Suprapubic skin (tissue), 4 donors: ENCODE data around the gene KRT76. TPM values are rescaled to one million over a fixed set of nuclear protein-coding genes. Genes with fewer than 3 reads are reported as not detected.

Experiments
- DNase-seq, 2 donors: peaks; one replicate each; pipeline ENCODE4 v3.0.0-alpha.2; 2019; ENCODE audit warnings: low spot score in 2 of 2
- H3K27ac ChIP-seq: fragments of 200-600 bp; sonication (generic); one replicate; pipeline ENCODE4 v1.5.1; 2019
- H3K27me3 ChIP-seq: fragments of 200-600 bp; sonication (generic); one replicate; pipeline ENCODE4 v1.5.1; 2019
- H3K36me3 ChIP-seq: fragments of 200-600 bp; sonication (generic); one replicate; pipeline ENCODE4 v1.5.1; 2019
- H3K4me1 ChIP-seq: fragments of 200-600 bp; sonication (generic); one replicate; pipeline ENCODE4 v1.5.1; 2019
- H3K4me3 ChIP-seq: fragments of 200-600 bp; sonication (generic); one replicate; pipeline ENCODE4 v1.5.1; 2019; ENCODE audit warnings: mild to moderate bottlenecking
- H3K9me3 ChIP-seq: fragments of 200-600 bp; sonication (generic); one replicate; pipeline ENCODE4 v1.5.1; 2019
- EP300 ChIP-seq: sonication (generic); formaldehyde crosslinking; IDR thresholded peaks from one replicate; pipeline ENCODE4 v1.6.1; 2017; ENCODE audit warnings: antibody characterized with exemption
- POLR2A ChIP-seq, 2 donors: fragments of 450-650 bp; IDR thresholded peaks; one replicate each; pipeline ENCODE4 v1.6.1; 2017; ENCODE audit warnings: antibody characterized with exemption in 2 of 2, mild to moderate bottlenecking in 2 of 2, moderate library complexity in 2 of 2
- POLR2AphosphoS5 ChIP-seq, 3 donors: sonication (generic); formaldehyde crosslinking; IDR thresholded peaks; one replicate each; pipeline ENCODE4 v1.6.1; 2017; ENCODE audit warnings: antibody characterized with exemption in 3 of 3
- WGBS: methylation state at CpG from one replicate; pipeline ENCODE4 v1.1.5; 2018; 5-methylcytosine and 5-hydroxymethylcytosine counted together
- total RNA-seq, 4 donors: library from RNA; depleted of rRNA; stranded (reverse); fragments of >200 nt; gene quantifications; one replicate each; pipeline ENCODE4 v1.1.0, GENCODE V29; 2016
- TF ChIP-seq, protein P1 (sequence below), 2 donors: fragments of 200-600 bp in 1 of 2; fragments of 450-650 bp in 1 of 2; sonication (generic) in 1 of 2; IDR thresholded peaks; one replicate each; pipeline ENCODE4 v1.5.1; 2016 to 2019; ENCODE audit warnings: antibody characterized with exemption in 2 of 2, mild to moderate bottlenecking in 1 of 2, moderate library complexity in 1 of 2

KRT76 gene
- total RNA-seq, 4 donors from 2014 or later = not detected

GRCh38 chr12:52776435-52776834 lies 710 bp downstream of the KRT76 start:
- no peak overlapping the region for H3K27ac ChIP-seq
- H3K4me1 ChIP-seq = no peaks in the 10 kb centered on the region
- no peaks in the 10 kb centered on the region for H3K36me3 ChIP-seq
- no peak overlapping the region for H3K4me3 ChIP-seq
- TF ChIP-seq EP300 = no peak
- no peak for TF ChIP-seq POLR2A (IDR thresholded peaks at IDR 0.05)
- TF ChIP-seq, protein P1, sequence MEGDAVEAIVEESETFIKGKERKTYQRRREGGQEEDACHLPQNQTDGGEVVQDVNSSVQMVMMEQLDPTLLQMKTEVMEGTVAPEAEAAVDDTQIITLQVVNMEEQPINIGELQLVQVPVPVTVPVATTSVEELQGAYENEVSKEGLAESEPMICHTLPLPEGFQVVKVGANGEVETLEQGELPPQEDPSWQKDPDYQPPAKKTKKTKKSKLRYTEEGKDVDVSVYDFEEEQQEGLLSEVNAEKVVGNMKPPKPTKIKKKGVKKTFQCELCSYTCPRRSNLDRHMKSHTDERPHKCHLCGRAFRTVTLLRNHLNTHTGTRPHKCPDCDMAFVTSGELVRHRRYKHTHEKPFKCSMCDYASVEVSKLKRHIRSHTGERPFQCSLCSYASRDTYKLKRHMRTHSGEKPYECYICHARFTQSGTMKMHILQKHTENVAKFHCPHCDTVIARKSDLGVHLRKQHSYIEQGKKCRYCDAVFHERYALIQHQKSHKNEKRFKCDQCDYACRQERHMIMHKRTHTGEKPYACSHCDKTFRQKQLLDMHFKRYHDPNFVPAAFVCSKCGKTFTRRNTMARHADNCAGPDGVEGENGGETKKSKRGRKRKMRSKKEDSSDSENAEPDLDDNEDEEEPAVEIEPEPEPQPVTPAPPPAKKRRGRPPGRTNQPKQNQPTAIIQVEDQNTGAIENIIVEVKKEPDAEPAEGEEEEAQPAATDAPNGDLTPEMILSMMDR (IDR thresholded peaks at IDR 0.05) = no peak
- no peak for TF ChIP-seq POLR2AphosphoS5 (IDR thresholded peaks at IDR 0.05)
- no peak for DNase-seq
- WGBS = 89% methylated on average over 5 of the region's 5 CpGs
- H3K27me3 ChIP-seq = no peaks in the 10 kb centered on the region
- no peaks in the 10 kb centered on the region for H3K9me3 ChIP-seq

DNA sequence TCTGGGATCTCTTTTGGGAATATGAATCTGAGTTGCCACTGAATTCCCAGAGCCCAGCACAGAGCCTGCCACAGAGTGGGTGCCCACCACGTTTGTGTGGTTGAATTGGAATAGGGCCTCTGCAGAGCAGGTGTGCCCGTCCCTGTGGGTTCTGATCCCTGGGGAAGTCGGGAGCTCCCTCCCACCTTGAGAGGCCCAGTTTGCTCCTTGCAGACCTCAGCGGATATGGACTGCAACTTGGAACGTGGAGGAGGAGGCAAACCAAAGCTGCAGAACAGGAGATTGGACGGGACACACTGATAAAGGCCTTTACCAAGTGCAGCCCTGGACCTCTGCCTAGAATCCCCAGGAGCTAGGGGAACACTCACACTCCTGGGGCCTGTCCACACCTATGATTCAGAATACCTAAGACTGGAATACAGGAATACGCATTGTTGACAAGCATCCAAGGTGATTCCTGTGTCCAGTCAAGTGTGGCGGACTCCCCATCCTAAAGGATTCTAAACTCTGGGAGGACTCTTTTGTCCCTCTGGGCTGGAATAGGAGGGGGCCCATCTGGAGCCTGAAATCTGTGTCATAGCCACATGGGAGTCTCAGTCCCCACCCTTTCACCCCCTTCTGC lies 2.4 kb downstream of the KRT76 start:
- Histone ChIP-seq H3K27me3 (no peaks in the 10 kb centered on the region), H3K4me1 (no peaks in the 10 kb centered on the region), H3K27ac (no peak overlapping the region), H3K4me3 (no peak overlapping the region), H3K36me3 (no peaks in the 10 kb centered on the region), H3K9me3 (no peaks in the 10 kb centered on the region)
- WGBS = 83% methylated on average over 7 of the region's 8 CpGs
- no peak for DNase-seq
- no peak for TF ChIP-seq POLR2A (IDR thresholded peaks at IDR 0.05)
- no peak for TF ChIP-seq EP300
- TF ChIP-seq POLR2AphosphoS5 (IDR thresholded peaks at IDR 0.05) = no peak
- TF ChIP-seq, protein P1 (IDR thresholded peaks at IDR 0.05) = no peak

DNA sequence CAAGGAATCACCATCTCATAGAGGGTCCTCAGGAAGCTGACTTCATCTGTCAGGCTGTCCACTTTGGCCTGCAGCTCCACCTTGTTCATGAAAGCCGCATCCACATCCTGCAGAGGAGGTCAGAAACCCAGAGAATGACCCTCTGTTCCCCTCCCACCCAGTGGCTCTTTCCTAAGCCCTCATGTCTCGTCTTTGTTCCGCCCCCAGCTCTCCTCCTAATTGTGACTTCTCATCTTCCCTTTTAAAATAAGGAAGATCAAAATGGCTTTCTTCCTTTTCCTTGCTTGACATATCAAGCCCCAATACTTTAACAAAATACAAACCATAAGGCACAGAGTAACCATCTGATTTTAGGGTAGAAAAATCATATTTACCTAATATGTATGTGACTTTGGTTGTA lies 4.4 kb downstream of the KRT76 start:
- Histone ChIP-seq H3K27me3 (no peaks in the 10 kb centered on the region), H3K27ac (no peak overlapping the region), H3K4me3 (no peak overlapping the region), H3K9me3 (no peaks in the 10 kb centered on the region), H3K36me3 (no peaks in the 10 kb centered on the region), H3K4me1 (no peaks in the 10 kb centered on the region)
- DNase-seq = no peak
- 75% methylated on average over 3 of the region's 3 CpGs for WGBS
- TF ChIP-seq EP300 (no peak), POLR2A (IDR thresholded peaks at IDR 0.05) (no peak), POLR2AphosphoS5 (IDR thresholded peaks at IDR 0.05) (no peak)
- TF ChIP-seq, protein P1 (IDR thresholded peaks at IDR 0.05) = no peak

DNA sequence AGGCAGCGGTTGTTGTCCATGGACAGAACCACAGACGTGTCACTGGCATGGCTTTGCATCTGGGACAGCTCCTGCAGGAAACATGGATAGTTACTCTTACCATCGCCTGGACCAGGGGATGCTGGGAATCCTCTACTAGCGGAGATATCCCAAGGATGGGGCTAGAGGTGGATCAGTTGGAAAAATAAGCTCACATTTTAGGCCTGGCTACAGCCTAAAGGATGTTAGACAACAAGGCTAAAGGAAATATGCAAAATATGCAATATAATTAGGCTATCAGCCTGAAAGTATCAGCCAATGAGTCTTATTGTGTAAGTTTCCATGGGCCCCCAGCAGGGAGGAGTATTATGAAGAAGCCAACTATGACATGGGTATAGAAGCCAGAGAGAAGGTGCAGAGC lies 5.0 kb downstream of the KRT76 start:
- Histone ChIP-seq H3K27me3 (no peaks in the 10 kb centered on the region), H3K4me3 (no peak overlapping the region), H3K9me3 (no peaks in the 10 kb centered on the region), H3K36me3 (no peaks in the 10 kb centered on the region), H3K4me1 (no peaks in the 10 kb centered on the region), H3K27ac (no peak overlapping the region)
- TF ChIP-seq POLR2A (IDR thresholded peaks at IDR 0.05) (no peak), EP300 (no peak), POLR2AphosphoS5 (IDR thresholded peaks at IDR 0.05) (no peak)
- TF ChIP-seq, protein P1 (IDR thresholded peaks at IDR 0.05) = no peak
- 93% methylated on average over 4 of the region's 4 CpGs for WGBS
- no peak for DNase-seq

GRCh38 chr12:52771505-52771904 lies 5.6 kb downstream of the KRT76 start:
- WGBS = 85% methylated on average over 4 of the region's 4 CpGs
- no peak for TF ChIP-seq POLR2AphosphoS5 (IDR thresholded peaks at IDR 0.05)
- TF ChIP-seq, protein P1 (IDR thresholded peaks at IDR 0.05) = no peak
- no peak for TF ChIP-seq EP300
- no peak for TF ChIP-seq POLR2A (IDR thresholded peaks at IDR 0.05)
- H3K27me3 ChIP-seq = no peaks in the 10 kb centered on the region
- DNase-seq = no peak
- H3K4me1 ChIP-seq = no peaks in the 10 kb centered on the region
- no peak overlapping the region for H3K27ac ChIP-seq
- H3K36me3 ChIP-seq = no peaks in the 10 kb centered on the region
- H3K9me3 ChIP-seq = no peaks in the 10 kb centered on the region
- no peak overlapping the region for H3K4me3 ChIP-seq
